Endothelial cell of hepatic sinusoid (primary cell): ENCODE results near the gene DEDD2.

Experiments used
- in situ Hi-C: cut with HindIII; loops from 2 replicates; pipeline ENCODE4 v1.10.0; 2017; ENCODE audit warnings: low sequenced_read_pairs

The DEDD2 gene

DNA sequence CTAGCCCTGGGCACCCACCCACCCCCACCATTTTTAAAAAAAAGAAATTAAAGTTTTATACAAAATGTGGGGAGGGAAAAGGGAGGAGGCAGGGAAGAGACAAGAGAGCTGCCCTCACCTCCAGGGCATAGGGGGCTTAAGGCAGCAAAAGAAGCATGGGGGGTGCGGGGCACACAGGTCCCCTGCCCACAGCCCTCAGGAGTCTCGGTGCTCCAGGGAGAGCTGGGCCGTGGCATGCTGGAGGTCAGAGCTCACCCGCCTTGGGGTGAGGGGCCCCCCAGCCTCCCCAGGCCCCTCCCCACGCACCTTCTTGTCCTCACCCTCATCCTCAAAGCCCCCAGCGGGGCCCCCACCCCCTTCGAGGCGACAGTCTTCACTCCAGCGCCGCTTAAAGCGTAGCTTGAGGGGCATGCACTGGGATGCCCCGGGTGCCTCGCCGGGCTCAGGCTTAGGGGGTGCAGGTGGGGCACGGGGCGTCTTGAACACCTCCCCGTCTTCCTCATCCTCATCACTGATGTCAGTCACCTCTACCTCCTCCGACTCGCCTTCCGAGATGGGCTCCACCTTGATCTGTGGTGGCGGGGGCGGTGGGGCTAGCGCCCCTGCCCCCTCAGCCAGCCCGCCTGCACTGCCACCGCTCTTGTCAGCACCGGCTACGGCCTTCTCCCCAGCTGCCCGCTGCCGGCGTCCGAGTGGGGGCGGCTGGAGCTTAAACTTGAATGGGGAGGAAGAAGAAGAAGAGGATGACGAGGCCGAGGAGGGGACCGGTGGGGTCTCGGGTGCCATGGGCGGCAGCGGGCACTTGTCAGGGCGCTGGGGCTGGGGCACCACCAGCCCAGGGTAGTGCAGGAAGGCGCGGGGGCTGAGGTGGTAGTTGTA, 31.0 kb upstream of the DEDD2 start:
- in situ Hi-C loops = no loop called here

GRCh38 chr19:42247640-42248199, 30.2 kb upstream of the DEDD2 start:
- in situ Hi-C loops = no loop called here

- in situ Hi-C loops = no loop called here
These were observed 29.6 kb upstream of the DEDD2 start for GRCh38 chr19:42246922-42247639.

- in situ Hi-C loops = no loop called here
These were observed 28.9 kb upstream of the DEDD2 start for GRCh38 chr19:42246143-42246921.

- in situ Hi-C loops = no loop called here
These were observed 27.8 kb upstream of the DEDD2 start for GRCh38 chr19:42245231-42245630.

- in situ Hi-C loops = no loop called here
These were observed 27.1 kb upstream of the DEDD2 start for GRCh38 chr19:42244347-42245220.

DNA sequence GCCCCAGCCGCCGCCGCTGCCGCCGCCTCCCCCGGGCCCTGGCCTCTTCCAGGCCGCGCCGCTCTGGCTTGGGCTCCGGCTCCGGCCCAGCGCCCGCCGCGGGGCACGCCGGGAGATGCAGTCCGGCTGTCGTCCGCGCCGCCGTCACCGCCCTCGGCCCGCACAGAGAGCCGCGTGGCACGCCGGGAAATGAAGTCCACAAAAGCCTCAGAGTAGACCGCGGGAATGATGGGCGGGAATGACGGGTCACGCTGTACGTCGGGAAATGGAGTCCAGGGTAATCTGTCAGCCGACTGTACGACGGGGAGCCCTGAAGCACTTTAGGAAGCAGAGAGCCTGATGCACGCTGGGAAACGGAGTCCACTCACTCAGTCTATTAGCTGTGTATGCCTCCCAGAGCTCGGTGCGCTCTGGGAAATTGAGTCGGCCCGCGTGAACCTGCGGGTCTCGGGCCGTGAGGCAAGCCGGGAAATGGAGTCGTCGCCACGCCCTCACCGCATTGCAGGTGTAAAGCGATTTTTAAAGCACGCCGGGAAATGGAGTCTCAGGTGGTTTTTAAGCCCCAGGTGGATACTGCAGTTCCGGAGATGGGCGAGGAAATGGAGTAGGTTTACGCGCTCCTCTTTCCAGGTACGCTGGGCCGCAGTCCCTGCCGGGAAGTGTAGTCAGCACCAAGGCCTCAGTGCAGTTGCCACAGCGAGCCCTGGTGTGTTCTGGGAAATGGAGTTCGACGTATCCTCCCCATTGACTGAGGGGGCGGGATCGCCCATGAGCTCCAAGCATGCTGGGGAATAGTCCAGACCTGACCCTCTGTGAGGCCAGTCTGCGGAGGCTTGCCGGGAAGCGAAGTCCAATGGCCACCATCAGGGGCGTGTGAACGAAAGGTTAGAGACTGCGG, 25.3 kb upstream of the DEDD2 start, which contains the start of gene GSK3A:
Gene GSK3A (minus strand): TSS at position 91 of the 898 bp plus-strand sequence. CDS start 137 bp downstream, outside the sequence.
- in situ Hi-C loops = no loop called here

- in situ Hi-C loops = no loop called here
These were observed 24.6 kb upstream of the DEDD2 start for GRCh38 chr19:42242069-42242511.

GRCh38 chr19:42241279-42241678, 23.8 kb upstream of the DEDD2 start:
- in situ Hi-C loops = no loop called here

- in situ Hi-C loops = no loop called here
These were observed 22.2 kb upstream of the DEDD2 start for GRCh38 chr19:42239544-42240220.

GRCh38 chr19:42235181-42235580, 17.7 kb upstream of the DEDD2 start:
- in situ Hi-C loops = no loop called here

DNA sequence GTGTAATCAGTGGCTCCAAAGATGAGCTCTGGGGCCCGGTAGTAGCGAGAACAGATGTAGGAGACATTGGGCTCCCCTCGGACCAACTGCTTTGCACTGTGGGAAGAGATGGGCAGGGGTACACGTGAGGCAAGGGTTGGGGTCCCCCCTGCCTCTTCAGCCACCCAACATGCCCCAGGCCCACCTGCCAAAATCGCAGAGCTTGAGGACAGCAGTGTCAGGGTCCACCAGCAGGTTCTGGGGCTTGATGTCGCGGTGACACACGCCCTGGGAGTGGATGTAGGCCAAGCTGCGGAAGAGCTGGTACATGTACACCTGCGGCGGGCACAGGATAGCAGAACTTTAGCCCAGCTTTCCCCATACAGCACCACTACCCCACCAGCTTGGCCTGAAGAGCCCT, 16.9 kb upstream of the DEDD2 start:
- in situ Hi-C loops = loop anchor here (5.0 kb wide), 1 partner anchor 98 kb away; no protein-coding TSS in a partner anchor

- in situ Hi-C loops = loop anchor here (5.0 kb wide), 1 partner anchor 99 kb away; no protein-coding TSS in a partner anchor
These were observed 16.3 kb upstream of the DEDD2 start for GRCh38 chr19:42233678-42234292.

DNA sequence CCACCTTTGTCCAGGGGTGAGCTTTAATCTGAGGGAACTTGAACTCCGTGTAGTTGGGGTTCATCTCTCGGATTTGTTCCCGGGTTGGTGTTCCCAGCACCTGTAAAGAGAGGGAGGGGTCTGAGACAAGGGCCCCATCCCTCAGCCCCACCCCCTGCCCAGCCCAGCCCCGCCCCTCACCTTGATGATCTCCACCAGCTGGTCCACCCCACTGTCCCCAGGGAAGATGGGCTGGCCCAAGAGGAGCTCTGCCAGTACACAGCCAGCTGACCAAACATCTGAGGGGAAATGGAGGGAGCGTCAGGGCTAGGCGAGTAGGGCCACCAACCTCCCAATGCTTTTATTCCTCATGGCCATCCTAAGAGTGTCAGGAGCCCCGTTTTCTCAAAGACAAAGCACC, 15.6 kb upstream of the DEDD2 start:
- in situ Hi-C loops = loop anchor here (5.0 kb wide), 1 partner anchor 99 kb away; no protein-coding TSS in a partner anchor

GRCh38 chr19:42232435-42232834, 15.0 kb upstream of the DEDD2 start:
- in situ Hi-C loops = loop anchor here (5.0 kb wide), 1 partner anchor 100 kb away; no protein-coding TSS in a partner anchor

GRCh38 chr19:42230571-42230970, 13.1 kb upstream of the DEDD2 start:
- in situ Hi-C loops = loop anchor here (5.0 kb wide), 1 partner anchor 102 kb away; no protein-coding TSS in a partner anchor

- in situ Hi-C loops = loop anchor here (5.0 kb wide), 1 partner anchor 102 kb away; no protein-coding TSS in a partner anchor
These were observed 12.4 kb upstream of the DEDD2 start for GRCh38 chr19:42229855-42230351.
